ENCODE measurements around the gene ZNF133. TPM values are rescaled to one million over a fixed set of nuclear protein-coding genes. Genes with fewer than 3 reads are reported as not detected.
"Not testable (repeated sequence)": the region's sequence is repeated elsewhere in the genome, so short reads cannot be mapped to it uniquely, and the experiment has no call there.

Gene ZNF133
- total and polyA plus RNA-seq, 5 donors = 7.8 to 11.0 (median 9.6) TPM

DNA sequence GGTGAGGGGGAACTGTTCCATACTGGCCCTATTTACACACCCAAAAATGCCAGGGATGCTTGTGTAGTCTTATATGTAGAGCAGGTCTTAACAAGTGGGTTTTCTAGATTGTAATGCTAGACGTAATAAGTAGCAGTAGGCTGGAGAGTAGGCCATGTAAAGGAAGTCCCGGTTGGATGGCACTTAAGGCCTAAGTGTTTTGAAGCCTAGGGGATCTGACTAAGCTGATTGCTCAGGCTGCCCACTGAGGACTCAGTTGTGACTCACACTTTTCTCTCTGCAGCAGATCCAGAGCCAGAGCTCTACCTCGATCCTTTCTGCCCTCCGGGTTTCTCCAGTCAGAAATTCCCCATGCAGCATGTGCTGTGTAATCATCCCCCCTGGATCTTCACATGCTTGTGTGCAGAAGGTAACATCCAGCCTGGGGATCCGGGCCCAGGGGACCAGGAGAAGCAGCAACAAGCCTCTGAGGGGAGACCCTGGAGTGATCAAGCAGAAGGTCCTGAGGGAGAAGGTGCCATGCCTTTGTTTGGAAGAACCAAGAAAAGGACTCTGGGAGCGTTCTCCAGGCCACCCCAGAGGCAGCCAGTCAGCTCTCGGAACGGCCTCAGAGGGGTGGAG, 26.6 kb downstream of the ZNF133 start:
- ATAC-seq (no peak), DNase-seq (no peak)
- Histone ChIP-seq H3K27ac (ENCODE audit: low read length) (no peak overlapping the region), H3K27me3 (ENCODE audit: control insufficient read depth, insufficient read depth) (no peaks in the 10 kb centered on the region), H3K4me1 (ENCODE audit: control insufficient read depth, insufficient read depth, low read length) (no peaks in the 10 kb centered on the region), H3K4me3 (ENCODE audit: low read length) (no peak overlapping the region), H3K9me3 (ENCODE audit: control insufficient read depth, low read length) (no peaks in the 10 kb centered on the region)
- intact Hi-C loops (cut with DNase I) = no loop called here
- WGBS = 96% methylated on average over 8 of the region's 8 CpGs

DNA sequence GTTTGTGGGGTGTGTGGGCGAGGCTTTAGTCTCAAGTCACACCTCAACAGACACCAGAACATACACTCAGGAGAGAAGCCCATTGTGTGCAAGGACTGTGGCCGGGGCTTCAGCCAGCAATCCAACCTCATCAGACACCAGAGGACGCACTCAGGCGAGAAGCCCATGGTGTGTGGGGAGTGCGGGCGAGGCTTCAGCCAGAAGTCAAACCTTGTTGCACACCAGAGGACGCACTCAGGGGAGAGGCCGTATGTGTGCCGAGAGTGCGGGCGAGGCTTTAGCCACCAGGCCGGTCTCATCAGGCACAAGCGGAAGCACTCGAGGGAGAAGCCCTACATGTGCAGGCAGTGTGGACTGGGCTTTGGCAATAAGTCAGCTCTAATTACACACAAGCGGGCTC, 27.8 kb downstream of the ZNF133 start:
- Histone ChIP-seq H3K27me3 (ENCODE audit: control insufficient read depth, insufficient read depth) (no peaks in the 10 kb centered on the region), H3K27ac (ENCODE audit: low read length) (no peak overlapping the region), H3K4me1 (ENCODE audit: control insufficient read depth, insufficient read depth, low read length) (no peaks in the 10 kb centered on the region), H3K9me3 (ENCODE audit: control insufficient read depth, low read length) (no peaks in the 10 kb centered on the region), H3K4me3 (ENCODE audit: low read length) (no peak overlapping the region)
- ATAC-seq (no peak), DNase-seq (no peak)
- intact Hi-C loops (cut with DNase I) = no loop called here
- WGBS = 98% methylated on average over 15 of the region's 15 CpGs

DNA sequence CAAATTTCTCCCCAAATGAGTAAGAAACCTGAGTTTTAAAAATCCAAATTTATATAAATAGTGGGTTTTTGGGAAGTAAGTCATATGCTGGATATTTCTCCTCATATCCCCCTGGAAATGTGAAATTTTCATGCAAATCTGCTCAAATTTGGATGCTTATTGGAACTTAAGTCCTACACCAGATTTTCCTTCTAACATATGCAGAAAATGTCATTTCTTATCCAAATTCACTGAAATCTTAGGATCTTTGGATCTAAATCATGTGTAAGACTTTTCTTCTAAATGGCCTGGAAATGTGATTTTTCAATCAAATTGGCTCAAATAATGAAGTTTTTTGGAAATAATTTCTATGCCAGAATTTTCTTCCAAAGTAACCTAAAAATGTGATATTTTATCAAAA, 33.0 kb downstream of the ZNF133 start:
- no peak for ATAC-seq
- Histone ChIP-seq H3K4me3 (ENCODE audit: low read length) (no peak overlapping the region), H3K9me3 (ENCODE audit: control insufficient read depth, low read length) (no peaks in the 10 kb centered on the region), H3K4me1 (ENCODE audit: control insufficient read depth, insufficient read depth, low read length) (no peaks in the 10 kb centered on the region), H3K27ac (ENCODE audit: low read length) (no peak overlapping the region), H3K27me3 (ENCODE audit: control insufficient read depth, insufficient read depth) (no peaks in the 10 kb centered on the region)
- no peak for DNase-seq
- intact Hi-C loops (cut with DNase I) = no loop called here

GRCh38 chr20:18321976-18322950, 33.9 kb downstream of the ZNF133 start:
- DNase-seq (no peak), ATAC-seq (no peak)
- no peaks in the 10 kb centered on the region for H3K4me1 ChIP-seq (ENCODE audit: control insufficient read depth, insufficient read depth, low read length)
- 86% methylated on average over 10 of the region's 10 CpGs for WGBS
- intact Hi-C loops (cut with DNase I) = no loop called here
- no peaks in the 10 kb centered on the region for H3K27me3 ChIP-seq (ENCODE audit: control insufficient read depth, insufficient read depth)
- no peaks in the 10 kb centered on the region for H3K9me3 ChIP-seq (ENCODE audit: control insufficient read depth, low read length)
- H3K4me3 ChIP-seq (ENCODE audit: low read length) = no peak overlapping the region
- H3K27ac ChIP-seq (ENCODE audit: low read length) = no peak overlapping the region

GRCh38 chr20:18323705-18324104, 35.4 kb downstream of the ZNF133 start:
- 80% methylated on average over 4 of the region's 4 CpGs for WGBS
- Histone ChIP-seq H3K9me3 (ENCODE audit: control insufficient read depth, low read length) (no peaks in the 10 kb centered on the region), H3K4me1 (ENCODE audit: control insufficient read depth, insufficient read depth, low read length) (no peaks in the 10 kb centered on the region), H3K27me3 (ENCODE audit: control insufficient read depth, insufficient read depth) (no peaks in the 10 kb centered on the region), H3K27ac (ENCODE audit: low read length) (no peak overlapping the region), H3K4me3 (ENCODE audit: low read length) (no peak overlapping the region)
- intact Hi-C loops (cut with DNase I) = no loop called here
- DNase-seq (no peak), ATAC-seq (no peak)

DNA sequence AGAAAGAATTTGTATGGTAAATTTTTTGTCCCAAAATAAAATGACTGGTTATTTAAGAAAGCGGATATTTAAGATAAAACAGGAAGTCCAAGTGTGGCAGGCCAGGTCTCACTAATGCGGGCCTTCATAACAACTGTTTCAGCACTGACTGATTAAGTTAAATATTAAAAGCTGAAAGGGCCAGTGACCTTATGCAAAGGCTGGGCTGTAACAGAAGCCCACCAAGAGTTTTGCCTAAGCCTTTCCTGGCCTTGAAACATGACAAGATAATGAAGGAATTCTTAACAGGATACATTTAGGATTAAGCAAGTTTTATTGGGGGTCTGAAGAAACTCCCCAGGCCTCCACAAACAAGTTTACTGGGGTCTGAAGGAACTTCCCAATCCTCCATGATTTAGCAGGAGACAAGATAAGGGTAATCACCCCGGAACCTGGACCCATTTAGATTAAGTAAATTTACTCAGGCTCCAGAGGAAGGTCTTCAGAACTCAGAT, 36.3 kb downstream of the ZNF133 start:
- ATAC-seq = no peak
- Histone ChIP-seq H3K9me3 (ENCODE audit: control insufficient read depth, low read length) (no peaks in the 10 kb centered on the region), H3K4me3 (ENCODE audit: low read length) (no peak overlapping the region), H3K27me3 (ENCODE audit: control insufficient read depth, insufficient read depth) (no peaks in the 10 kb centered on the region), H3K4me1 (ENCODE audit: control insufficient read depth, insufficient read depth, low read length) (no peaks in the 10 kb centered on the region), H3K27ac (ENCODE audit: low read length) (no peak overlapping the region)
- no peak for DNase-seq
- WGBS = 42% methylated on average over 3 of the region's 3 CpGs
- intact Hi-C loops (cut with DNase I) = no loop called here

DNA sequence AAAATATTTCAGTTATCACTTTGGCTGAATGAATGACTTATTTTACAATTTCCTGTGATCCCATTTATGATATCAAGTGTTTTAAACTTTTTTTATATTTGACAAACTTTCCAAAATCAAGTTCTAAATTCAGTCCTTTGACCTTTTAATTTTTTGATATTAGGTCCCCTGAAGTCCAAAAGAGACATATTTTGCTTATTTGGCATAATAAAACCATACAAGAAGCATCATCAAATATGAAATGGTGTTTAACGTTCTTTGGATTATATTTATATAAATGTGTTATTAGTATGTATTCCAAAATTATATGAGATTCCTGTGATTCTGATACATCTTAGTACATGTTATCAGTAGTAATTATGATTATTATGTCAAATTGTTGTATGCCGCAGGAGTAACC, 38.7 kb downstream of the ZNF133 start:
- no peaks in the 10 kb centered on the region for H3K9me3 ChIP-seq (ENCODE audit: control insufficient read depth, low read length)
- H3K27ac ChIP-seq (ENCODE audit: low read length) = no peak overlapping the region
- H3K4me1 ChIP-seq (ENCODE audit: control insufficient read depth, insufficient read depth, low read length) = no peaks in the 10 kb centered on the region
- DNase-seq (no peak), ATAC-seq (no peak)
- 98% methylated on average over 2 of the region's 2 CpGs for WGBS
- H3K4me3 ChIP-seq (ENCODE audit: low read length) = no peak overlapping the region
- no peaks in the 10 kb centered on the region for H3K27me3 ChIP-seq (ENCODE audit: control insufficient read depth, insufficient read depth)
- intact Hi-C loops (cut with DNase I) = no loop called here

GRCh38 chr20:18331694-18332093, 43.4 kb downstream of the ZNF133 start:
- WGBS = 86% methylated on average over 2 of the region's 2 CpGs
- Histone ChIP-seq H3K4me1 (ENCODE audit: control insufficient read depth, insufficient read depth, low read length) (no peaks in the 10 kb centered on the region), H3K27me3 (ENCODE audit: control insufficient read depth, insufficient read depth) (no peaks in the 10 kb centered on the region), H3K27ac (ENCODE audit: low read length) (no peak overlapping the region), H3K9me3 (ENCODE audit: control insufficient read depth, low read length) (no peaks in the 10 kb centered on the region), H3K4me3 (ENCODE audit: low read length) (no peak overlapping the region)
- intact Hi-C loops (cut with DNase I) = no loop called here
- DNase-seq = no peak
- ATAC-seq = no peak

DNA sequence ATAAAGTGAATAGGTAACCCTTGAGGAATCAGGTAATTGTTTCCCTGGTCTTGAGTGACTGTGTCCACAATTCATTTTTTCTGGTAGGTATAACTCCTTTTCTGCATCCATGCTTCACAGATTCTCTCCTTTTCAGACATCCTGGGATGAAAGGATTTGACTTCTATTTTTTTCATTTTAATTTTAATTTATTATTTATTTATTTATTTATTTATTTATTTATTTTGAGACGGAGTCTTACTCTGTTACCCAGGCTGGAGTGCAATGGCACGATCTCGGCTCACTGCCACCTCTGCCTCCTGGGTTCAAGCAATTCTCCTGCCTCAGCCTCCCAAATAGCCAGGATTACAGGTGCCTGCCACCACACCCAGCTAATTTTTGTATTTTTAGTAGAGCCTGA, 61.4 kb downstream of the ZNF133 start:
- H3K4me3 ChIP-seq (ENCODE audit: low read length); ATAC-seq; H3K9me3 ChIP-seq (ENCODE audit: control insufficient read depth, low read length); H3K4me1 ChIP-seq (ENCODE audit: control insufficient read depth, insufficient read depth, low read length); intact Hi-C loops (cut with DNase I); H3K27ac ChIP-seq (ENCODE audit: low read length); DNase-seq; H3K27me3 ChIP-seq (ENCODE audit: control insufficient read depth, insufficient read depth): not testable (repeated sequence)
- 62% methylated on average over 3 of the region's 3 CpGs for WGBS

GRCh38 chr20:18359854-18360253, 71.5 kb downstream of the ZNF133 start:
- H3K9me3 ChIP-seq (ENCODE audit: control insufficient read depth, low read length) = no peaks in the 10 kb centered on the region
- whole genome bisulfite sequencing = 97% methylated on average over 1 of the region's 1 CpG

GRCh38 chr20:18360635-18361034, 72.3 kb downstream of the ZNF133 start:
- DNase-seq (no peak), ATAC-seq (no peak)
- Histone ChIP-seq H3K9me3 (ENCODE audit: control insufficient read depth, low read length) (no peaks in the 10 kb centered on the region), H3K27ac (ENCODE audit: low read length) (no peak overlapping the region), H3K4me1 (ENCODE audit: control insufficient read depth, insufficient read depth, low read length) (no peaks in the 10 kb centered on the region), H3K4me3 (ENCODE audit: low read length) (no peak overlapping the region), H3K27me3 (ENCODE audit: control insufficient read depth, insufficient read depth) (no peaks in the 10 kb centered on the region)
- 26% methylated on average over 1 of the region's 1 CpG for WGBS
- intact Hi-C loops (cut with DNase I) = no loop called here

More at GRCh38 chr20:18359854-18360253, 71.5 kb downstream of the ZNF133 start:
- H3K27ac ChIP-seq (ENCODE audit: low read length) = no peak overlapping the region
- DNase-seq (no peak), ATAC-seq (no peak)
- no peaks in the 10 kb centered on the region for H3K27me3 ChIP-seq (ENCODE audit: control insufficient read depth, insufficient read depth)
- no peak overlapping the region for H3K4me3 ChIP-seq (ENCODE audit: low read length)
- intact Hi-C loops (cut with DNase I) = no loop called here
- H3K4me1 ChIP-seq (ENCODE audit: control insufficient read depth, insufficient read depth, low read length) = no peaks in the 10 kb centered on the region

Measured in right cardiac atrium (tissue), 5 donors.